HUES64 (cell line): ENCODE measurements around the gene CDH20.

ENCODE experiments used
- H3K27ac ChIP-seq: 2 replicates; pipeline ENCODE4 v1.7.0; 2013; ENCODE audit warnings: low read depth, low read length, inconsistent platforms
- H3K27me3 ChIP-seq: 2 replicates; pipeline ENCODE4 v1.6.1; 2013; ENCODE audit warnings: mild to moderate bottlenecking, low read length; ENCODE audit not compliant: insufficient read depth
- H3K36me3 ChIP-seq: 2 replicates; pipeline ENCODE4 v1.6.1; 2013; ENCODE audit warnings: mild to moderate bottlenecking, low read length; ENCODE audit not compliant: insufficient read depth
- H3K4me1 ChIP-seq: 2 replicates; pipeline ENCODE4 v1.6.1; 2013; ENCODE audit warnings: mild to moderate bottlenecking, low read length, moderate library complexity; ENCODE audit not compliant: insufficient read depth
- H3K4me3 ChIP-seq: 2 replicates; pipeline ENCODE4 v1.5.1; 2013; ENCODE audit warnings: mild to moderate bottlenecking, low read length, moderate library complexity
- H3K9ac ChIP-seq: 2 replicates; pipeline ENCODE4 v1.6.1; 2013; ENCODE audit warnings: mild to moderate bottlenecking, low read depth, low read length
- H3K9me3 ChIP-seq: 2 replicates; pipeline ENCODE4 v1.6.1; 2013; ENCODE audit warnings: low read depth, low read length; ENCODE audit not compliant: insufficient read depth
- WGBS: fragments of 150-250, 120-280 bp; methylation state at CpG from one replicate; pipeline ENCODE4 v1.1.7; 2013; ENCODE audit warnings: missing lambda C conversion rate; 5-methylcytosine and 5-hydroxymethylcytosine counted together

CDH20 gene

DNA sequence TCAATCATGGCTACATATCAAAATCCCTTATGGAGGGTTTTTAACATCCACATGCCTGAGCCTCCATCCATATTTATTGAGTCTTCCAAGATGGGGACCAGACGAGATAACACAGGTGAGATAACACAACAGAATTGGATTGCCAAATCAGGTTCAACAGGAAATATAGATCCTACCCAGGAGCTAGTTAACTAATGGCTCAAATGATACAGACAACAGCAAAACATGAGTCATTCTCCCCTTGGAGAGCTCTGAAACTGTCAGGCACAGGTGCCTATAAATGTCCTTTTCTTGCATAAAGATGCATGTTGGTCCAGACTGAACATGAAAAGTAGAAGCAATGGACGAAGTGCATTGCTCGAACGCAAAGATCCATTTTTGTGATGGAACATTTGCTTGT lies 202.2 kb downstream of the CDH20 start:
- Histone ChIP-seq H3K4me3 (no peak overlapping the region), H3K27ac (no peak overlapping the region), H3K36me3 (no peaks in the 10 kb centered on the region), H3K9ac (no peak overlapping the region), H3K4me1 (no peaks in the 10 kb centered on the region), H3K9me3 (no peaks in the 10 kb centered on the region), H3K27me3 (no peaks in the 10 kb centered on the region)
- WGBS = 96% methylated on average over 4 of the region's 4 CpGs

DNA sequence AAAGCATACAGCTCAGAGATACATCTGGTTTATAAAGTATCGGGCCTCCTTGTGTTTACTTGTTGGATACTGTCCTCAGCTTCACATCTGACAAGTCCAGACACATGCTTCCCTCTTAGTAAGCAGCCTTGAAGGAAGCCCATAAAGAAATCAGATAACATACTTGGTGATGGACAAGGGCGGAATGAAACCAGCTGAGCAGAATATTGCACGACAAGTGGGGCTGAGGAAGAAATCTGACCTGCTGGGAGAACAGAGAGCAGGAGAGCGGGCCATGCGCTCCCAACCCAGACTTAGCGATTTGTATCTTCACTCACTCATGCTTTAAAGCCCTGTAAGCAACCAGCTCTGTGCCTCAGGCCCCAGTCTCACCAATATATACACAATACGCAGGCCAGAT lies 208.4 kb downstream of the CDH20 start:
- WGBS = 87% methylated on average over 7 of the region's 7 CpGs
- H3K4me1 ChIP-seq = no peaks in the 10 kb centered on the region
- H3K4me3 ChIP-seq = no peak overlapping the region
- no peaks in the 10 kb centered on the region for H3K9me3 ChIP-seq
- no peak overlapping the region for H3K27ac ChIP-seq
- no peaks in the 10 kb centered on the region for H3K27me3 ChIP-seq
- no peaks in the 10 kb centered on the region for H3K36me3 ChIP-seq
- H3K9ac ChIP-seq = no peak overlapping the region

DNA sequence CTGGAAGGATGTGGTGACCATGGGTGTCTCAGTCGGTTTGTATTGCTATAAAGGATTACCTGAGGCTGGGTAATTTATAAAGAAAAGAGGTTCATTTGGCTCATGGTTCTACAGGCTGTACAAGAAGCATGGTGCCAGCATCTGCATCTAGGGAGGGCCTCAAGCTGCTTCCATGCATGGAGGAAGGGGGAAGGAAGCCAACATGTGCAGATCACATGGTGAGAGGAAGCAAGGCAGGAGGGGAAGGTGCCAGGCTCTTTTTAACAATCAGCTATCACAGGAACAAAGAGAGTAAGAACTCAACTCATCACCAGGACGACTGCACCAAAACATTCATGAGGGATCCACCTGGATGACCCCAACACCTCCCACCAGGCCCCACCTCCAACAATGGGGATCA lies 209.4 kb downstream of the CDH20 start:
- Histone ChIP-seq H3K4me3 (no peak overlapping the region), H3K36me3 (no peaks in the 10 kb centered on the region), H3K27ac (no peak overlapping the region), H3K4me1 (no peaks in the 10 kb centered on the region), H3K9me3 (no peaks in the 10 kb centered on the region), H3K9ac (no peak overlapping the region), H3K27me3 (no peaks in the 10 kb centered on the region)
- WGBS = 94% methylated on average over 2 of the region's 2 CpGs

DNA sequence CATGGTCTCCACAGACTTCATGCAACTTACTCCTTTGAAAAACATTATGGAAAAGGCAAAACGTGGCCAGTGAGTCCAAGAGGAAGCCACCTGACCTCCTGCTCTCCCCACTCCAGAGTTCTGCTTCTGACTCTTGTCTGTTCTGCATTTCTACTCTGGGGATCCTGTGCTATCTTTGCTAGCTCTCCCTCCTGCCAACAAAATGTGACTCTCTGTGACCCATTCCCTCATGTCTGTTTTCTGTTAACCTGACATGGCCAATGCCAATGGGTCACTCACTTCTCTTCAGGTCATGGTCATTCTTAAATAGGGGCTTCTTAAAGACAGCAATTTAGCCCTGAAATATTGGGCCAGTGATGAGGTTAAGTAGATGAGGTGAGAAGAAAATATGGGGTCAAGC lies 210.3 kb downstream of the CDH20 start:
- Histone ChIP-seq H3K9ac (no peak overlapping the region), H3K9me3 (no peaks in the 10 kb centered on the region), H3K27ac (no peak overlapping the region), H3K4me3 (no peak overlapping the region), H3K36me3 (no peaks in the 10 kb centered on the region), H3K27me3 (no peaks in the 10 kb centered on the region), H3K4me1 (no peaks in the 10 kb centered on the region)
- WGBS = 86% methylated on average over 1 of the region's 1 CpG

DNA sequence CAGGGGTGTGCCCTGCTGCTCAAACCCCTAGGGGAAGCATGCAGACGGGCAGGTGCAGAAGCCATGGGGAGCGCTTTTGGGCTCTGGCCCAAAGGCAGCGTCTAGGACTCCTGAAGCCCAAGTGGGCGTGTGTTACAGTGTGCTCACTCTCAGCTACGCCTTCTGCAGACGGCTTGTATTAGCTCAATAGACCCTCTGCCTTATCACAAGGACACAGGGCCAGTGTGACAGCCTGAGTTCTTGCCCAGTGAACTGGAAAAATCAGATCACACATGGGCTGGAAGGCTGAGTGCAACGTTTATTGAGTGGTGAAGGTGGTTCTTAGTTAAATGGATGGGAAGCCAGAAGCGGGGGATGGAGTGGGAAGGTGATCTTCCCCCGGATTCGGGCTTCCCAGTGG lies 210.9 kb downstream of the CDH20 start:
- H3K36me3 ChIP-seq = no peaks in the 10 kb centered on the region
- no peak overlapping the region for H3K27ac ChIP-seq
- 92% methylated on average over 10 of the region's 10 CpGs for WGBS
- no peaks in the 10 kb centered on the region for H3K9me3 ChIP-seq
- no peaks in the 10 kb centered on the region for H3K27me3 ChIP-seq
- no peak overlapping the region for H3K9ac ChIP-seq
- H3K4me1 ChIP-seq = no peaks in the 10 kb centered on the region
- no peak overlapping the region for H3K4me3 ChIP-seq

DNA sequence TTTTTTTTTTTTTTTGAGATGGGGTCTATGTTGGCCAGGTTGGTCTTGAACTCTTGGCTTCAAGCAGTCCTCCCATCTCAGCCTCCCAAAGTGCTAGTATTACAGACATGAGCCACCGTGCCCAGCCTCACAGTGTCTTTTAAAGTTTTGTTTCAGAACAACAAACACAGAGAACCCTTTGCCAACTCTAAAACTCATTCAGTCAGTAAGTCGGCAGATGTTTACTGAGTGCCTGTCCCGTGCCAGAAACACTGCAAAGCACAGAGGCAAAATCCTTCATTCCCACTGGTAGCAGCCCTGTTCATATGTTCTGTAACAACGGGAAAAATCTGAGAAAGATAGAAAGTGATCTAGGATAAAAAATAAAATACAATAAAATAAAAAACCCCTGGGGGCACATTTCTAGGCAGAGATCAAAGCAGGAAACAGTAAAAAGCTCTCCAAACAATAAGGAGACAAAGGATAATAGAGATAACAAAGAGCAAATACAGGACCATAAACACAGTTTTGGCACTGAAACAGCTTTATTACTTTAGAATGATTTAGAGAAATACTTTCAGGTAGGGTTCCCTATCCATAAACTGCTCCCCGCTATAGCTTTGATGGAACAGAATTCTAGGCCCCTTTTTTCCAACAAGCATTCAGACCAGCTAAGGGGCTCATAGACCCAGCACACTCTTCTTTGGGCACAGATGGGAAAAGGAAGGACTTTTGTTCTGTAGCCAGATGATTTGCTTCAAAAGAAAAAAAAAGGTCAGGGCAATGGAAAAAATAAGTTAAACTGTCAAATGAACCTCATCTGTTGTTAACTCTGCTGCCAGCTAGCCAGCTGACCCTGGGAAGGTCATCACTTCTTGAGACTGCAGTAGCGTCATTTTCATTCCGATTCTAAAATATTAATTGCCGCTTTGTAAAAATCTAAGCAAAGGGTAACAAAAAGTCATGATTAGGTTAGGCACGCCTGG lies 212.3 kb downstream of the CDH20 start:
- H3K36me3 ChIP-seq = no peaks in the 10 kb centered on the region
- H3K27ac ChIP-seq = no peak overlapping the region
- H3K9me3 ChIP-seq = no peaks in the 10 kb centered on the region
- H3K9ac ChIP-seq = no peak overlapping the region
- H3K4me1 ChIP-seq = no peaks in the 10 kb centered on the region
- H3K4me3 ChIP-seq = no peak overlapping the region
- WGBS = 91% methylated on average over 8 of the region's 9 CpGs
- no peaks in the 10 kb centered on the region for H3K27me3 ChIP-seq

DNA sequence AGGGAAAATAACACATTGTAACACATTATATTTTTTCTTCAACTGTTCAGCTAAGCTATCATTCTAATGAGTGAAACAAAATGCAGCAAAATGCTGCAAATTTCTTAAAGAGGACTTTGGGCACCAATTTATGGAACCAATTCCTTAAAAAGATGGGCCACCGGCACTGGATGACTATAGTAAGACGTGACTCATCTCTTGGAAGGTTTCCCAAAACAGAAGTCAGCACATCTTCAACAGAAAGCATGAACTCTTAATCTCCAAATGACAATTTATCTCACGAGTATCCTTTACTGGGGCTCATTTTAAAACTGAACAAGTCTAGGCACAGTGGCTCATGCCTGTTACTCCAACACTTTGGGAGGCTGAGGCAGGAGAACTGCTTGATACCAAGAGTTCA lies 213.4 kb downstream of the CDH20 start:
- H3K9me3 ChIP-seq = no peaks in the 10 kb centered on the region
- H3K4me1 ChIP-seq = no peaks in the 10 kb centered on the region
- no peaks in the 10 kb centered on the region for H3K27me3 ChIP-seq
- WGBS = 96% methylated on average over 3 of the region's 3 CpGs
- H3K27ac ChIP-seq = no peak overlapping the region
- H3K4me3 ChIP-seq = no peak overlapping the region
- H3K36me3 ChIP-seq = no peaks in the 10 kb centered on the region
- H3K9ac ChIP-seq = no peak overlapping the region

DNA sequence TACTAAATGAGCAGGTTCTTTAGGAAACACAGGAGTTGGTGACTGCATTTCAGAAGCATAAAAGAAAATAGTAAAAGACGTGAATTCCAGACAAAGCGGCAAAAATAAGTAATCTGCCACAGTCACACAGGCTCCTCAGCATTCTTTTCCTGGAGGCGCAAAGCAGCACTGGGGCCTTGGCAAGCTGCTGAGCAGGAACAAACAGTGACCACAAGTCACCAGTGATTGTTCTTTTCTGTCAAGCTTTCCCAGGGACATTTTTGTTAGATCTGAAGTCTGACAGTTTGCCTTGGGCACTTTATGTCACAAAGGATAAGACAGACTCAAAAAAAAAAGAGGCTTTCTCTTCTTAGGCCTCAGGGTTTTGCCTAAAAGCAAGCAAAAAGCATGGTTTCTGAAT lies 216.2 kb downstream of the CDH20 start:
- H3K4me1 ChIP-seq = no peaks in the 10 kb centered on the region
- H3K27me3 ChIP-seq = no peaks in the 10 kb centered on the region
- WGBS = 92% methylated on average over 3 of the region's 3 CpGs
- H3K4me3 ChIP-seq = no peak overlapping the region
- H3K9ac ChIP-seq = no peak overlapping the region
- no peaks in the 10 kb centered on the region for H3K36me3 ChIP-seq
- no peaks in the 10 kb centered on the region for H3K9me3 ChIP-seq
- H3K27ac ChIP-seq = no peak overlapping the region; the same call in 1 of the 2 replicates

DNA sequence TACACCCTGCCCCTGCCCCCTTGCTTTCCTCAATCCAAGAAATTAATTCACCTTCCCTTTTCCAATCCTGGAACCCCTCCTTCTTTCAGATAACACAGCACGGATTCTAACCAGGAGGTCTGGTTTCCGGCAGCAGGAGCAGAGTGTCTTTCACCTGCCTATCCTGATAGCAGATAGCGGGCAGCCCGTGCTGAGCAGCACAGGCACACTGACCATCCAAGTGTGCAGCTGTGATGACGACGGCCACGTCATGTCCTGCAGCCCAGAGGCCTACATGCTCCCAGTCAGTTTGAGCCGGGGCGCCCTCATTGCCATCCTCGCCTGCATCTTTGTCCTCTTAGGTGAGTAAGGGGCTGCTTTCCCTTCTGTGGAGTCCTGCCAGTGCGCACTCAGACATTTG lies 216.7 kb downstream of the CDH20 start:
- 91% methylated on average over 10 of the region's 11 CpGs for WGBS
- no peak overlapping the region; the same call in 1 of the 2 replicates for H3K27ac ChIP-seq
- H3K4me3 ChIP-seq = no peak overlapping the region
- no peaks in the 10 kb centered on the region for H3K4me1 ChIP-seq
- H3K36me3 ChIP-seq = no peaks in the 10 kb centered on the region
- no peaks in the 10 kb centered on the region for H3K27me3 ChIP-seq
- H3K9ac ChIP-seq = no peak overlapping the region
- no peaks in the 10 kb centered on the region for H3K9me3 ChIP-seq

DNA sequence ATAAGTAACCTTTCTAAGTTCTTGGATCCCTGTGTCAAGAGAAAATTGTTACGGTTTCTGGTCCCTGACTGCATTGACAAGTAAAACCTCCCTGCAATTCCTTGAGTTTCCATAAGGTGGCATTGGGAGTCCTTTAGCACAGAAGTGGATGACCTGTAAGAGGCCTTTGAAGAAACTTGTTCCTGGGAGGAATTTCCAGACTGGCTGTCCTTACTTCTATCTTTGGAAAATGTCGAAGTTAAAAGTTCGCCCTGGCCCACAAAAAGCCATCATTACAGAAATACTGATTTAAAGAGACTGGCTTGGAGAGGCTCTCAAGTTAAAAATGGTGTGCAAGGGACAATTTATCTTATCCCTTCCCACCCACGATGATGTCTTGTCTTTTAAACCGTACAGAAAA lies 218.4 kb downstream of the CDH20 start:
- no peak overlapping the region for H3K9ac ChIP-seq
- WGBS = 90% methylated on average over 3 of the region's 5 CpGs
- H3K4me1 ChIP-seq = no peaks in the 10 kb centered on the region
- H3K27me3 ChIP-seq = no peaks in the 10 kb centered on the region
- no peaks in the 10 kb centered on the region for H3K9me3 ChIP-seq
- H3K27ac ChIP-seq = no peak overlapping the region
- H3K4me3 ChIP-seq = no peak overlapping the region
- no peaks in the 10 kb centered on the region for H3K36me3 ChIP-seq

DNA sequence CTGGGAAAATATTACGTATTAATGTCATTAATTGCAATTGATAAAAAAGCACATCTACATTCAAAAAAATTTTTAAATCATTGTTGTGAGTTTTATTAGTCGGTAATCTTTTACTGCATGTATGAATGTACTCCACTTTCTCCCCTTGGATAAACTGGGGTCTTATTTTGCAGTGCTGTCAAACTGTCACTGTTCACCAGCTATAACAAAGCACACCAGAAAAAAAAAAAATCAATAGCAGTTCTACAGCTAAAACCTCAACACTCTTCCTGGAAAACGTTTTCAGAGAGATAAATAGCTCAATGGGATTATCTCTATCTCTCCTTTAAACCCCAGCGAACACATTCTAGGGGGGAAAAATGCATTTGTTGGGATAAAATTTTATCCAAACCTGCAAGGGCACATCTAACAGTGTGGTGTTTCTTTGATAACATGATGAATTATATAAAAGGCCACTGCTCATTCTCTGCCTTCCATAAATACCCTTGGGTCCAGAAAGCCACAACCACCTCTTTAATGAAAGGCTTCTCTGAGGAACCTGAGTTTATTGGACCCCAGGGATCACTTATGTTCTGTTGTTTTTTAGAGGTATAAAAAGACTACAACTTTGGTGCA lies 219.9 kb downstream of the CDH20 start:
- Histone ChIP-seq H3K27me3 (no peaks in the 10 kb centered on the region), H3K4me1 (no peaks in the 10 kb centered on the region), H3K9ac (no peak overlapping the region), H3K9me3 (no peaks in the 10 kb centered on the region), H3K36me3 (no peaks in the 10 kb centered on the region), H3K27ac (no peak overlapping the region), H3K4me3 (no peak overlapping the region)
- WGBS = no CpG with 5 or more reads among the region's 4 CpGs
